ENCODE results near the gene CHRM5.
"Not testable (repeated sequence)": the region's sequence is repeated elsewhere in the genome, so short reads cannot be mapped to it uniquely, and the experiment has no call there.

CHRM5 gene

GRCh38 chr15:34043813-34044212 is 75.5 kb downstream of the CHRM5 start:
- DNase-seq = no peak

- no peak for DNase-seq
These were observed 78.3 kb downstream of the CHRM5 start for GRCh38 chr15:34046471-34047145.

DNA sequence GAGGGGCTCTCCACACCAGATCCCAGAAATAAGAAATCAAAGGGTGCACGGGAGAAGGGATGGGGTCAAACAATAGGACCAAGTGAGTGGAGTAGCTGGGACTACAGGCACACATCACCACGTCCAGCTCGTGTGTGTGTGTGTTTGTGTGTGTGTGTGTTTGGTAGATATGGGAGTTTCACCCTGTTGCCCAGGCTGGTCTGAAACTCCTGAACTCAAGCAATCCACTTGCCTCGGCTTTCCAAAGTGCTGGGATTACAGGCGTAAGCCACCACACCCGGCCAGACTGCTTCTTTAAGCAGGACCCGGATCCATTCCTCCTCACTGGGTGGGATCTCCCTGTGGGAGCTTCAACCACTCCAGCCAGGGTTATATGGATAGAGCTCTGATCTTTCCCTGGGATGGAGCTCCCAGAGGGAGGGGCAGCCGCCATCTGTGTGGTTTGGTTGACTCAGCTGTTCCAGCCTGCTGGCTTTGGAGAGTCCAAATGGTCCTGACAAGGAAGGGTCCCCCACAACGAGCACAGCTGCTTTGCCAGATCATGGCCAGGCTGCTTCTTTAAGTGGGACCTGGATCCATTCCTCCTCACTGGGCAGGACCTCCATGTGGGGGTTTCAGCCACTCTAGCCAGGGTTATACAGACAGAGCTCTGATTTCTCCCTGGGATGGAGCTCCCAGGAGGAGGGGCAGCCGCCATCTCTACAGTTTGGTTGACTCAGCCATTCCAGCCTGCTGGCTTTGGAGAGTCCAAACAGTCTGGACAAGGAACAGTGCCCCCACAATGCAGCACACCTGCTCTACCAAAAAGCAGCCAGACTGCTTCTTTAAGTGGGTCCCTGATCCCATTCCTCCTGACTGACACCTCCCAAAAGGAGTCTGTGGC is 79.8 kb downstream of the CHRM5 start:
- DNase-seq = no peak

DNA sequence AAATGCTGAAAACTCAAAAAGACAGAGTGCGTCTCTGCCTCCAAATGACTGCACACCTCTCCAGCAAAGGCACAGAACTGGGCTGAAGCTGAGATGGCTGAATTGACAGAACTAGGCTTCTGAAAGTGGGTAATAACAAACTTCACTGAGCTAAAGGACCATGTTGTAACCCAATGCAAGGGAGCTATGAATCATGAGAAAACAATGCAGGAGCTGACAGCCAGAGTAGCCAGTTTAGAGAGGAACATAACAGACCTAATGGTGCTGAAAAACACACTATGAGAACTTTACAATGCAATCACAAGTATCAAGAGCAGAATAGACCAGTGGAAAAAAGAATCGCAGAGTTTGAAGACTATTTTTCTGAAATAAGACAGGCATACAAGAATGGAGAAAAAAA is 80.8 kb downstream of the CHRM5 start:
- no peak for DNase-seq

DNA sequence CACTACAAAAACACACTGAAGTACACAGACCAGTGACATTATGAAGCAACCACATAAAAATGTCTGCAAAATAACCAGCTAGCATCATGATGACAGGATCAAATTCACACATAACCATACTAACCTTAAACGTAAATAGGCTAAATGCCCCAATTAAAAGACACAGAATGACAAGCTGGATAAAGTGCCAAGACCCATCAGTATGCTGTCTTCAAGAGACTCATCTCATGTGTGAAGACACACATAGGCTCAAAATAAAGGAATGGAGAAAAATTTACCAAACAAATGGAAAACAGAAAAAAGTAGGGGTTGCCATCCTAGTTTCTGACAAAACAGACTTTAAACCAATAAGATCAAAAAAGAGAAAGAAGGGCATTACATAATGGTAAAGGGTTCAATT is 82.1 kb downstream of the CHRM5 start:
- not testable (repeated sequence) for DNase-seq

- DNase-seq = no peak
These were observed 85.9 kb downstream of the CHRM5 start for GRCh38 chr15:34054081-34054707.

DNA sequence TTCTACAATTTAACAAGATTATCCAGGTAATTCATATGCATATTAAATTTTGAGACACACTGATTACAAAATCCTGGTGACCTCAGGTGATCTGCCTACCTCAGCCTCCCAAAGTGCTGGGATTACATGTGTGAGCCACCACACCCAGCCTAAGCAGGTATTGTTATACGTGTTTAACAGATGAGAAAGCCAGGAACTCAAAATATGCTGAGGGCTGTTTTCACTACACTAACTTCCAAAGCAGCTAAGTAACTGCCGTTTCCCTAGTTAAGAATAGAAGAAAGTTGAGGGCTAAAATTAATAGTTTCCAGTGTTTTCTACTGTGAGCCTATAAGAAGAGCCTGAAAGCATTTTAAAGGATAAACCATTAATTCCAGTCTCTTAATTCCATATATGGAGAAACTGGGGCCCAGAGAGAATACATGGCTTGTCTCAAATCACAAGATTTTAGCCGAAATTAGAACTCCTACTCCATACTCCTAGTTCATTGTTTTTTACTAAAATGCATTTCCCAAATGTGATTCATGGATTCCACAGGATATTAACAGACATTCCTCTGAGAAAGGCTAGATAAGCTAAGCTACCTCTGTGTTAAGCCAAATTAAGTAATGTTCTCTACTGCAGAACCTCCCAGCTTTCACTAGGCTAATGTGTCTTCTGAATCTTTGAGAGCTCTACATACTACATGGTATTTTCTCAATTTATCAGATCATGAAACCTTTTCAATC is 87.7 kb downstream of the CHRM5 start:
- DNase-seq = no peak

- no peak for DNase-seq
These were observed 88.6 kb downstream of the CHRM5 start for GRCh38 chr15:34056911-34057310.

- DNase-seq = no peak
These were observed 91.2 kb downstream of the CHRM5 start for GRCh38 chr15:34059476-34059875.

GRCh38 chr15:34059946-34060345 is 91.6 kb downstream of the CHRM5 start:
- DNase-seq = no peak

DNA sequence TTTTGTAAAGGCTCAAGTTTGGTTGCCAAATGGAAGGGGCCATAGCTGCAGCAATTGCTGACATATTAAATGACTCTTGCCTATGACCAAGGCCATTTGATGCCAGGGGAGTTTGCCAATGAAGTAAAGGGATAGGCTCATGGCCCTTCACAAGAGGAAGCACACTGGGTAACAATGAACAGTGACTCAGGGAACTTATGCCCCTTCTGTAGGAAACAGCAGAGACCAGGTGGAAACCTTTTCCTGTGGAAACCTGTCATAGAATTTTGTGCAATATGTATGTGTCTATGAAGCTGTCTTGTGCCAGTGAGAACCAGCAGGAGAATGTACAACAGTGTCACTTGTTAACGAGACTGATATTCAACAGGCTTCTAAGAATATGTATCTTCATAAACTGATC is 96.1 kb downstream of the CHRM5 start:
- DNase-seq = no peak

DNA sequence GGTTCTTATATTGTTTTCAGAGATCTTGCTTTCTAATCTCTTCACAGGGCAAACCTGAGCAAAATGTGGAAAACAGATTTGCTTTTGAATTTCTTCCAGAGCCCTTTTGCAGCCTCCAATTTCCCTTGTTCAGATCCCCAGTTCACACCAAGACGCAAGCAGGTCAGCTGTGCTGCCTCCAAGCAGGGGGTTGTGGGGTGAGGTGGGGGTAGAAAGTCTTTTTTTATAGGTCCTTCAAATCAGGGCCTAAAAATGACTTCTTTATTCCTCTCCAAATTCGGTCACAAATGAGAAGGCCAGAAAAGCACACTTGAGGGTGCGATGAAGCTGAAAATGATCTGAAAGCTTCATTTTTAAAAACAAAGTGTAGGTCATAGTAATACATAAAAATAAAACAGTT is 97.0 kb downstream of the CHRM5 start:
- no peak for DNase-seq

- DNase-seq = no peak
These were observed 97.6 kb downstream of the CHRM5 start for GRCh38 chr15:34065941-34066340.

DNA sequence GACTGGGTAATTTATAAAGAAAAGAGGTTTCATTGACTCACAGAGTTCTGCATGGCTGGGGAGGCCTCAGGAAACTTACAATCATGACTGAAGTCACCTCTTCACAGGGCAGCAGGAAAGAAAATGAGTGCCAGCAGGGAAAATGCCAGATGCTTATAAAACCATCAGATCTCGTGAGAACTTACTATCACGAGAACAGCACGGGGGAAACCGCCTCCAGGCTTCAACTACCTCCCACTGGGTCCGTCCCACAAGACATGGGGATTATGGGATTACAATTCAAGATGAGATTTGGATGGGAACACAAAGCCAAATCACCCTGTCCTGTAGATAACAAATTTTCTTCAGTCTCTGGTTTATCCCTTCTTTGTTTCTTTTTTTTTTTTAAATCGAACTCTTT is 101.7 kb downstream of the CHRM5 start:
- DNase-seq = no peak

DNA sequence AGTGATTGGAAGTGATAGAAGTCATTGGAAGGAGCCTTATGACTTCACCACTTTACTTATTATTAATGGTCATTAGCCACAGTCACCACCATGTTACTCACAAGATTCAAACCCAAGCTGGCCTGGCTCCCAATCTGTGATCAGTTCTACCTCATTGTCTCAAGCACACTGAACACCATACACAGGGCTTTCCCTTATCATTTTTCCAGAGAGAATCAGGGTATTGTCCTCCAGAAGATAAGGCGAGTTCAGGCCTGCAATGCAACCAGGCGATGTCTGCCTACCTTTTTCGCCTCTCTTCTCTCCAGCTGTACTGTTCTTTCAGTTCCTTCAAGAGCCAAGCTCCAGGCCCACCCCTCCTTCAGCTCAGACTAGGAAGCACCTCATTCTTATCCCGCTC is 108.5 kb downstream of the CHRM5 start:
- no peak for DNase-seq

GRCh38 chr15:34078900-34079299 is 110.6 kb downstream of the CHRM5 start:
- DNase-seq = no peak

GRCh38 chr15:34079904-34080303 is 111.6 kb downstream of the CHRM5 start:
- DNase-seq = no peak

GRCh38 chr15:34084086-34084485 is 115.8 kb downstream of the CHRM5 start:
- DNase-seq = no peak

DNA sequence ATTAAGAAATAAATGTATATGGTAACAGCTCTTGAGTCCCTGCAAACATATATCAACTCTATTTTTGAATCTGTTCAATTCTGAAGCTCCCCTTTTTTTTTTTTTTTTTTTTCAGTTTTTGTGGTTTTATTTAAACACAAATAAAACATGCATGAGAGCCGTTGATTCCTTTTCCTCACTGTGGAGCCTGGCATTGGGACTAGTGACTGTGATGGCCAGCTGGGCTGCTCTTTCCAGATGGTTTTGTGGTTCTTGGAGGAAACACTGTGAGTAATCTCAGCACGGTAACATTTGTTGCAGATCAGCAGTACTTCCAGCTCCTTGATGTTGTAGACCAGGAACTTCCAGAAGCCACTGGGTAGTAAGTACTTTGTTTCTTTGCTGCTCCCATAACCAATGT is 117.4 kb downstream of the CHRM5 start:
- no peak for DNase-seq

DNA sequence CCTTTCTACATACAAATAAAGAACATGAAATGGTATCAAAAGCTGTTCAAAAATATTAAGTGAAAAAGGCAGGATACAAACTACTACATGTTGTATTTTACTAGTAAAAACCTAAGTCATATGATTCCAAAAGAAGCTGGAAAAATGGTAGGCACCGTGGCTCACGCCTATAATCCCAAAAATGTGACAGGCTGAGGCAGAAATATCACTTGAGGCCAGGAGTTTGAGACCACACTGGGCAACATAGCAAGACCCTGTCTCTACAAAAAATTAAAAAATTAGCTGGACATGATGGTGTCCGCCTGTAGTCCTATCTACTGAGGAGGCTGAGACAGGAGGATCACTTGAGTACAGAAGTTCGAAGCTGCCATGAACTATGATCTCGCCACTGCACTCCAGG is 131.6 kb downstream of the CHRM5 start:
- DNase-seq = no peak

DNA sequence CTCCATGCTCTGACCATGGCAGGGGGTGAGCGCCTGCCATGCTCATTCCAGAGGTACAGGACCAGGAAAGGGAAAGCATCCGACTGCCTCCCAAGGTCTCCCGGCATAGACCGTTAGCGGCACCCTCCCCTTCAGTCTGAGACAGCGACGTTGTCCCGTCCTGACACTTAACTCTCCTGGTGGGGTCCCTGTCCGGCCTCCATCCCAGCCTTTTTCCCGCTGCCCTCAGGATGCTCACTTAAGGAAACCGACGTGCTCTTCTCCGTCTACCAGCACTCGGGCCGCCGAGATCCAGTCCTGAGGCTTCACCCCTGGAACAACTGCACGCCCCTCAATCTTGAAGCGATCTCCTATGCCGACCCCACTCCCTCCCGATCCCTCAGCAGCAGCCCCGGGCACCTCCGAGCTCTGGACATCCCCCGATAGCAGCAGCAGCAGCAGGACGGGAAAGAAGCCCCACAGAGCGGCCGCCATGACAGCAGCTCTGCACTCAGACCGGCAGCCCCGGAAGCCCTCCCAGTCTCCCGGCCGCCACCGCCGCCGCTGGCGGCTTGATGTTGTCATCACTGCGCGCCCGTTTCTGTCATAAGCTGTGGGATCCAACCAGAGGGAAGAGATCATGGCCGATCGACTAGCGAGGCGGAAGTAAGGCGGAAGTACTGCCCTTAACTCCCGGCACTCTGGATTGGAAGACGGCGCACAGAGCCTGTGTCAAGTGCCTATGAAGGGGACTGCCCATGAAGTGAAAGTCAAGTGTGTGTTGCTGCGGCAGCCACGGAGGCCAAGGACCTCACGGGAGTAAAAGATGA is 133.3 kb downstream of the CHRM5 start, which contains the start of the genes EMC7 and PGBD4:
Gene EMC7 (minus strand): TSS at position 497 of the 809 bp plus-strand sequence. CDS start 23 bp downstream, at position 474.
Gene PGBD4 (plus strand): TSS at position 718 of the 809 bp plus-strand sequence. CDS start 449 bp downstream, outside the sequence.
- DNase-seq = peak; percentile 97

Data from NCI-H526 treated with DMSO at 0.1 percent for 48 hours (cell line).